Sigmoid colon (tissue), 7 donors: ENCODE measurements around the gene FREY1. TPM values are rescaled to one million over a fixed set of nuclear protein-coding genes. Genes with fewer than 3 reads are reported as not detected.

ENCODE experiments used
- DNase-seq: peaks from one replicate; pipeline ENCODE4 v3.0.0-alpha.2; 2019
- H3K27ac ChIP-seq, 4 donors: fragments of 200-600 bp; sonication (generic); one replicate each; pipeline ENCODE4 v1.5.1; 2016 to 2019; ENCODE audit warnings: mild to moderate bottlenecking in 1 of 4
- H3K27me3 ChIP-seq, 3 donors: fragments of 200-600 bp; sonication (generic); one replicate each; pipeline ENCODE4 v1.5.1; 2019; ENCODE audit warnings: mild to moderate bottlenecking in 1 of 3
- H3K36me3 ChIP-seq, 4 donors: fragments of 200-600 bp; sonication (generic); one replicate each; pipeline ENCODE4 v1.5.1; 2016 to 2019
- H3K4me1 ChIP-seq, 4 donors: fragments of 200-600 bp; sonication (generic); one replicate each; pipeline ENCODE4 v1.5.1; 2017 to 2019
- H3K4me3 ChIP-seq, 4 donors: fragments of 200-600 bp; sonication (generic); one replicate each; pipeline ENCODE4 v1.5.1; 2017 to 2019; ENCODE audit warnings: mild to moderate bottlenecking in 2 of 4, moderate library complexity in 1 of 4
- H3K9me3 ChIP-seq, 4 donors: fragments of 200-600 bp in 3 of 4; sonication (generic) in 3 of 4; one replicate each; pipeline versions ENCODE4 v1.5.1 to v1.6.1; 2013 to 2019
- EP300 ChIP-seq, 4 donors: sonication (generic); formaldehyde crosslinking; IDR thresholded peaks; one replicate each; pipeline ENCODE4 v1.6.1; 2017; ENCODE audit warnings: antibody characterized with exemption in 4 of 4
- POLR2A ChIP-seq, 2 donors: fragments of 450-650 bp; IDR thresholded peaks; one replicate each; pipeline ENCODE4 v1.6.1; 2016; ENCODE audit warnings: antibody characterized with exemption in 2 of 2, mild to moderate bottlenecking in 2 of 2, moderate library complexity in 2 of 2
- POLR2AphosphoS5 ChIP-seq, 4 donors: sonication (generic); formaldehyde crosslinking; IDR thresholded peaks; one replicate each; pipeline ENCODE4 v1.6.1; 2017; ENCODE audit warnings: antibody characterized with exemption in 4 of 4
- WGBS, 2 donors: extraction: QIAGEN DNeasy Blood & Tissue Kit; methylation state at CpG; one replicate each; pipeline ENCODE4 v1.1.7; 2013; 5-methylcytosine and 5-hydroxymethylcytosine counted together
- intact Hi-C: fragments of 100-400 bp; cut with DNase I; formaldehyde crosslinking; loops from one replicate; pipeline ENCODE4 v1.15.1; 2023
- polyA plus RNA-seq, 3 donors: library from polyadenylated mRNA; stranded (reverse); fragments of 200-250 nt; gene quantifications; one replicate each; pipeline ENCODE4 v1.2.3, GENCODE V29; 2013
- total RNA-seq, 4 donors: library from RNA; depleted of rRNA; stranded (reverse); fragments of >200 nt; gene quantifications; one replicate each; pipeline ENCODE4 v1.1.0, GENCODE V29; 2016
- TF ChIP-seq, protein P1 (sequence below), 4 experiments: fragments of 450-650 bp in 3 of 4; fragments of 200-600 bp in 1 of 4; IDR thresholded peaks; one replicate each; pipeline ENCODE4 v1.5.1; 2016 to 2019; ENCODE audit warnings: antibody characterized with exemption in 4 of 4, mild to moderate bottlenecking in 3 of 4, moderate library complexity in 2 of 4
- donor health status: healthy with polysubstance abuse.
- donor health status: Bipolar disorder and iron deficiency.
- donor health status: healthy.

FREY1 gene
- total and polyA plus RNA-seq, 7 donors, result 0.64 to 3.5 (median 2.2) TPM; not detected in 4

GRCh38 chr11:45945397-45945999 is 38.4 kb upstream of the FREY1 start:
- intact Hi-C loops, result no loop called here
- Histone ChIP-seq H3K4me3 (no peak overlapping the region), H3K4me1 (peaks cover 0 to 5% (median 0%) of the 10 kb centered on the region in 4 donors), H3K27me3 (no peaks in the 10 kb centered on the region), H3K27ac (no peak overlapping the region), H3K36me3 (peaks cover 30 to 85% (median 39%) of the 10 kb centered on the region in 4 donors), H3K9me3 (no peaks in the 10 kb centered on the region)
- 91% methylated on average over 3 of the region's 3 CpGs for WGBS, 2 donors
- TF ChIP-seq POLR2A (IDR thresholded peaks at IDR 0.05) (no peak), POLR2AphosphoS5 (IDR thresholded peaks at IDR 0.05) (no peak), EP300 (IDR thresholded peaks at IDR 0.05) (no peak)
- TF ChIP-seq, protein P1, sequence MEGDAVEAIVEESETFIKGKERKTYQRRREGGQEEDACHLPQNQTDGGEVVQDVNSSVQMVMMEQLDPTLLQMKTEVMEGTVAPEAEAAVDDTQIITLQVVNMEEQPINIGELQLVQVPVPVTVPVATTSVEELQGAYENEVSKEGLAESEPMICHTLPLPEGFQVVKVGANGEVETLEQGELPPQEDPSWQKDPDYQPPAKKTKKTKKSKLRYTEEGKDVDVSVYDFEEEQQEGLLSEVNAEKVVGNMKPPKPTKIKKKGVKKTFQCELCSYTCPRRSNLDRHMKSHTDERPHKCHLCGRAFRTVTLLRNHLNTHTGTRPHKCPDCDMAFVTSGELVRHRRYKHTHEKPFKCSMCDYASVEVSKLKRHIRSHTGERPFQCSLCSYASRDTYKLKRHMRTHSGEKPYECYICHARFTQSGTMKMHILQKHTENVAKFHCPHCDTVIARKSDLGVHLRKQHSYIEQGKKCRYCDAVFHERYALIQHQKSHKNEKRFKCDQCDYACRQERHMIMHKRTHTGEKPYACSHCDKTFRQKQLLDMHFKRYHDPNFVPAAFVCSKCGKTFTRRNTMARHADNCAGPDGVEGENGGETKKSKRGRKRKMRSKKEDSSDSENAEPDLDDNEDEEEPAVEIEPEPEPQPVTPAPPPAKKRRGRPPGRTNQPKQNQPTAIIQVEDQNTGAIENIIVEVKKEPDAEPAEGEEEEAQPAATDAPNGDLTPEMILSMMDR (IDR thresholded peaks at IDR 0.05), result no peak
- DNase-seq, result no peak

DNA sequence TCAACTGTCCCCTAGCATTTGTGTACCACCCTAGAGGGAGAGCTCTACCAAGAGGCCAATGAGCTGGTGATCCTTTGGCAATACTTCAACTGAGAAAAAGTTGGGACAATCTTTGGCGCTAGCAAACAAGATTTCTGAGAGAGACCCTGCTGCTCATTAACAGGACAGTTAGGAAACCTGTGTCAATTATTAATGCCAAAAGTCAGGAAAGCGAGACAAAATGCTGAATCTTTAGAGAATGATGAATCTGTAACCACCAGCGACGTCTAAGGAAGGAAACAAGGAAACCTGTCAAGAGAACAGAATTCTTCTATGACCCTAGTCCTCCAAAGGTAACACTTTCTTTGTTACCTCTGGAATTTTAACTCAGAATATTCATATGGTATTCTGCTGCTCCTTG is 35.3 kb upstream of the FREY1 start:
- TF ChIP-seq EP300 (IDR thresholded peaks at IDR 0.05) (no peak), POLR2A (IDR thresholded peaks at IDR 0.05) (no peak), POLR2AphosphoS5 (IDR thresholded peaks at IDR 0.05) (no peak)
- TF ChIP-seq, protein P1 (IDR thresholded peaks at IDR 0.05), result no peak
- intact Hi-C loops, result no loop called here
- DNase-seq, result no peak
- WGBS, 2 donors, result 95 to 97% methylated on average over 4 of the region's 4 CpGs
- H3K4me1 ChIP-seq, result no peaks in the 10 kb centered on the region
- H3K27ac ChIP-seq, result no peak overlapping the region
- peaks cover 16 to 66% (median 21%) of the 10 kb centered on the region in 4 donors for H3K36me3 ChIP-seq
- no peak overlapping the region for H3K4me3 ChIP-seq
- no peaks in the 10 kb centered on the region for H3K9me3 ChIP-seq
- no peaks in the 10 kb centered on the region for H3K27me3 ChIP-seq

- WGBS, 2 donors, result 91 to 97% methylated on average over 4 of the region's 4 CpGs
- Histone ChIP-seq H3K4me1 (no peaks in the 10 kb centered on the region), H3K4me3 (no peak overlapping the region), H3K27me3 (no peaks in the 10 kb centered on the region), H3K9me3 (no peaks in the 10 kb centered on the region), H3K36me3 (peaks cover 20 to 67% (median 24%) of the 10 kb centered on the region in 4 donors), H3K27ac (no peak overlapping the region)
- intact Hi-C loops, result no loop called here
- DNase-seq, result no peak
- TF ChIP-seq POLR2A (IDR thresholded peaks at IDR 0.05), result no peak
- TF ChIP-seq POLR2AphosphoS5 (IDR thresholded peaks at IDR 0.05), result no peak
- no peak for TF ChIP-seq EP300 (IDR thresholded peaks at IDR 0.05)
Observed at GRCh38 chr11:45941285-45941684, 34.2 kb upstream of the FREY1 start.

DNA sequence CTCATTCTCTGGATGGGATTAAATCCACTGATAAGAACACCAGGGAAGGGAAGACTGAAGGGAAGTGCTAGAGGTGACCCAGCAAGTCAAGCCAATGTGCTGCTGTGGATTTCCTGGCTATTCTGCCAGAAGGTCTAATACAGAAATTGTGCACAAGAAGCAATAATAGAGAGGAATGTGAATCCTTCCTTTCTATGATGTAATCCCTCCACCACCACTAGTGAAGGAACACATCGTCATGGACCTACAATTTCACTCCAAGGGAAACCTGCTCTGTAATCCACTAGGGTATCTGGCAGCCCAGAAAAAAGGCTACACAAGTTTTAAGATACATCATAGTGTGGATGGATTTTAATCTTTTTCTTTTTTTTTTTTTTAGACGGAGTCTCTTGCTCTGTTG is 32.8 kb upstream of the FREY1 start:
- TF ChIP-seq, protein P1 (IDR thresholded peaks at IDR 0.05), result no peak
- TF ChIP-seq POLR2A (IDR thresholded peaks at IDR 0.05) (no peak), EP300 (IDR thresholded peaks at IDR 0.05) (no peak), POLR2AphosphoS5 (IDR thresholded peaks at IDR 0.05) (no peak)
- no peaks in the 10 kb centered on the region for H3K27me3 ChIP-seq
- WGBS, 2 donors, result 93 to 95% methylated on average over 2 of the region's 2 CpGs
- H3K4me1 ChIP-seq, result no peaks in the 10 kb centered on the region
- H3K4me3 ChIP-seq, result no peak overlapping the region
- no peak for DNase-seq
- peaks cover 6 to 68% (median 26%) of the 10 kb centered on the region in 4 donors for H3K36me3 ChIP-seq
- no peaks in the 10 kb centered on the region for H3K9me3 ChIP-seq
- H3K27ac ChIP-seq, result no peak overlapping the region
- intact Hi-C loops, result no loop called here

DNA sequence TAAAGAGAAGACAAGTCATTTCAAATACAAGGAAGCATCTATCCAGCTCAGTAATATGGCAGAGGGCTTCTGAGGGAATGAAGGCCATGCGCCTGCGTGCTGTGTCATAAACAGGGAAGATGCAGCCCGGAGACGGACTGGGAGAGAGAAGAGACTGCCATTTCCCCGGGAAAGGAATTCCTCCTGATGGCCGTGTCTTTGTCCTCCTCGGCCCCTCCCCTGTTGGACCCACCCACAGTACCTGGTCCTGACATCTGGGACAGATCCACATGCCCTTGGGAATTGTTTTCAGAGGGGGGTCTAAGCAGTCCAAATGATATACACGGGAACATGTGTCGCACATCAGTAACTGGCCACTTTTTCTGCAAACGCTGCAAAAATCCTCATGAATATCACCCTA is 30.8 kb upstream of the FREY1 start:
- 92 to 97% methylated on average over 10 of the region's 10 CpGs for WGBS, 2 donors

More for the DNA sequence above, 30.8 kb upstream of the FREY1 start:
- Histone ChIP-seq H3K27me3 (no peaks in the 10 kb centered on the region), H3K4me1 (peaks cover 0 to 8% (median 3%) of the 10 kb centered on the region in 4 donors), H3K27ac (no peak overlapping the region), H3K4me3 (no peak overlapping the region), H3K36me3 (peaks cover 20 to 69% (median 44%) of the 10 kb centered on the region in 4 donors), H3K9me3 (no peaks in the 10 kb centered on the region)
- intact Hi-C loops, result no loop called here
- no peak for TF ChIP-seq POLR2AphosphoS5 (IDR thresholded peaks at IDR 0.05)
- TF ChIP-seq POLR2A (IDR thresholded peaks at IDR 0.05), result no peak
- TF ChIP-seq EP300 (IDR thresholded peaks at IDR 0.05), result no peak
- TF ChIP-seq, protein P1 (IDR thresholded peaks at IDR 0.05), result no peak
- DNase-seq, result no peak
